ENCODE results near the gene CROCC. TPM values are rescaled to one million over a fixed set of nuclear protein-coding genes. Genes with fewer than 3 reads are reported as not detected.

CROCC gene
- total and polyA plus RNA-seq, 2 experiments from 2014 or later = 15.1 to 106 TPM

GRCh38 chr1:16955186-16955585 is 33.5 kb downstream of the CROCC start:
- Histone ChIP-seq H3F3A (replicated peaks; ENCODE audit: low read depth) (peaks cover 12% of the 10 kb centered on the region; the same call in 1 of the 2 replicates), H3K36me3 (ENCODE audit: insufficient read depth) (peaks cover 9% of the 10 kb centered on the region; the same call in 1 of the 2 replicates), H4K20me1 (replicated peaks; ENCODE audit: insufficient read depth) (no peaks in the 10 kb centered on the region), H3K4me1 (ENCODE audit: insufficient read depth) (no peaks in the 10 kb centered on the region), H3K9me2 (ENCODE audit: insufficient read depth) (no peaks in the 10 kb centered on the region), H3K27me3 (ENCODE audit: insufficient read depth) (no peaks in the 10 kb centered on the region), H2AFZ (no peak overlapping the region), H3K4me3 (no peak overlapping the region), H3K79me2 (replicated peaks; ENCODE audit: insufficient read depth) (no peaks in the 10 kb centered on the region), H3K27ac (ENCODE audit: low read depth) (no peak overlapping the region), H3K4me2 (no peak overlapping the region)
- Mint-ChIP-seq H3K9me3 (no peaks in the 10 kb centered on the region; the same call in 2 of the 3 replicates), H3K4me1 (peaks cover under 1% of the 10 kb centered on the region; the same call in 2 of the 3 replicates), H3K4me3 (no peak overlapping the region), H3K36me3 (ENCODE audit: low read depth) (peaks cover 18% of the 10 kb centered on the region), H3K27ac (no peak overlapping the region), H3K27me3 (ENCODE audit: insufficient read depth, low read depth, poor library complexity) (peaks cover 8% of the 10 kb centered on the region)
- DNase-seq (ENCODE audit: low spot score) (no peak), ATAC-seq (no peak)
- TF ChIP-seq CTCF (conservative IDR thresholded peaks at IDR 0.05; ENCODE audit: low read depth in 2 of 2) (no peak), JUNB (IDR thresholded peaks at IDR 0.05; ENCODE audit: unreplicated experiment) (no peak), ZNF331 (CRISPR knock-in tag; IDR thresholded peaks at IDR 0.05; ENCODE audit: low read depth) (no peak), STAT1 (IDR thresholded peaks at IDR 0.05; ENCODE audit: unreplicated experiment) (no peak), NANOG (IDR thresholded peaks at IDR 0.05; ENCODE audit: borderline replicate concordance) (no peak), EZH2phosphoT487 (IDR thresholded peaks at IDR 0.05; ENCODE audit: unreplicated experiment) (no peak)

DNA sequence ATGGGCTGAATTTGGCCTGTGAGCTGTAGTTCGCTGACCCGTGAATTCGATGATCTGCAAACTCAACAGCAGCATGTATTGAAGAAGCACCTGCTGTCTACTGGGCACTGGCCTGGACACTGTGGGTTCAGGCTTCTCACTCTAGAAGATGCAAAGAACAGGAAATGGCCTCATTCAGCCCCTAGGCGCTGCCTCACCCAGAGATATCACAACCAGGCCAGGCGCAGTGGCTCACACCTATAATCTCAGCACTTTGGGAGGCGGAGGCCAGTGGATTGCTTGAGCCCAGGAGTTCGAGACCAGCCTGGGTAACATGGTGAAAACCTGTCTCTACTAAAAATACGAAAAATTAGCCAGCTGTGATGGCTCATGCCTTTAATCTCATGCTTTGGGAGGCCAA is 35.0 kb downstream of the CROCC start:
- Histone ChIP-seq H3K36me3 (ENCODE audit: insufficient read depth) (peaks cover 13% of the 10 kb centered on the region; the same call in 1 of the 2 replicates), H3K4me1 (ENCODE audit: insufficient read depth) (no peaks in the 10 kb centered on the region), H3K9me2 (ENCODE audit: insufficient read depth) (no peaks in the 10 kb centered on the region), H3K4me2 (no peak overlapping the region), H2AFZ (no peak overlapping the region), H4K20me1 (replicated peaks; ENCODE audit: insufficient read depth) (no peaks in the 10 kb centered on the region), H3K27ac (ENCODE audit: low read depth) (no peak overlapping the region), H3K4me3 (no peak overlapping the region), H3K27me3 (ENCODE audit: insufficient read depth) (no peaks in the 10 kb centered on the region), H3K79me2 (replicated peaks; ENCODE audit: insufficient read depth) (0 out of 2 replicates have a peak, but pooled peaks cover 2% of the 10 kb centered on the region), H3F3A (replicated peaks; ENCODE audit: low read depth) (peaks cover 15% of the 10 kb centered on the region; the same call in 1 of the 2 replicates)
- H3K4me1 Mint-ChIP-seq = peaks cover 5% of the 10 kb centered on the region
- H3K27ac Mint-ChIP-seq = no peak overlapping the region
- ATAC-seq = no peak
- H3K9me3 Mint-ChIP-seq = no peaks in the 10 kb centered on the region; the same call in 2 of the 3 replicates
- no peak overlapping the region for H3K4me3 Mint-ChIP-seq
- DNase-seq (ENCODE audit: low spot score) = no peak
- H3K36me3 Mint-ChIP-seq (ENCODE audit: low read depth) = peaks cover 16% of the 10 kb centered on the region; the same call in 2 of the 3 replicates
- peaks cover 6% of the 10 kb centered on the region for H3K27me3 Mint-ChIP-seq (ENCODE audit: insufficient read depth, low read depth, poor library complexity)
- TF ChIP-seq EZH2 (IDR thresholded peaks at IDR 0.05; ENCODE audit: low read depth, unreplicated experiment) = no peak
- no peak for TF ChIP-seq NANOG (IDR thresholded peaks at IDR 0.05; ENCODE audit: borderline replicate concordance)
- no peak for TF ChIP-seq POLR2AphosphoS5 (IDR thresholded peaks at IDR 0.05; ENCODE audit: low read depth)
- no peak for TF ChIP-seq CREB1 (CRISPR knock-in tag; IDR thresholded peaks at IDR 0.05; ENCODE audit: low read depth)
- TF ChIP-seq ETS1 (IDR thresholded peaks at IDR 0.05) = no peak
- no peak for TF ChIP-seq EZH2phosphoT487 (IDR thresholded peaks at IDR 0.05; ENCODE audit: unreplicated experiment)
- TF ChIP-seq STAT1 (IDR thresholded peaks at IDR 0.05; ENCODE audit: unreplicated experiment) = no peak
- TF ChIP-seq REST (IDR thresholded peaks at IDR 0.05; ENCODE audit: unreplicated experiment) = no peak
- TF ChIP-seq CTCF (conservative IDR thresholded peaks at IDR 0.05; ENCODE audit: low read depth in 2 of 2) = no peak
- no peak for TF ChIP-seq ZNF114 (CRISPR knock-in tag; IDR thresholded peaks at IDR 0.05)
- TF ChIP-seq ZNF331 (CRISPR knock-in tag; IDR thresholded peaks at IDR 0.05; ENCODE audit: low read depth) = no peak
- no peak for TF ChIP-seq JUNB (IDR thresholded peaks at IDR 0.05; ENCODE audit: unreplicated experiment)
